Naive thymus-derived CD8-positive, alpha-beta T cell (primary cell): Measurements from ENCODE around the gene ENOPH1. TPM values are rescaled to one million over a fixed set of nuclear protein-coding genes. Genes with fewer than 3 reads are reported as not detected.
"Not testable (repeated sequence)": the region's sequence is repeated elsewhere in the genome, so short reads cannot be mapped to it uniquely, and the experiment has no call there.

ENCODE experiments used
- ATAC-seq, 2 donors: fragments of 150-1000 bp; cut with Tn5 transposase in 1 of 2; sonication (Bioruptor Pico), chemical (Tn5 transposase) in 1 of 2; 1 replicate in 1 of 2; 2 replicates in 1 of 2; pipeline ENCODE4 v1.10.0; 2021; ENCODE audit warnings: mild to moderate bottlenecking in 2 of 2, moderate library complexity in 2 of 2
- POLR2A ChIA-PET: fragments of 350-600 bp; sonication (Branson Sonifier 250); formaldehyde crosslinking; loops from one replicate; lab custom pipeline; 2021; ENCODE audit warnings: antibody characterized with exemption; lab: Charles Lee
- DNase-seq, 10 donors: peaks; one replicate each; pipeline versions ENCODE4 v3.0.0 to v3.0.0-alpha.2; 2020 to 2022
- H3K27ac Mint-ChIP-seq, 10 donors: one replicate each; pipeline ENCODE4 v1.8.0; 2020 to 2022; ENCODE audit warnings: mild to moderate bottlenecking in 10 of 10, mixed read lengths in 10 of 10, moderate library complexity in 4 of 10, inconsistent platforms in 1 of 10
- H3K27me3 Mint-ChIP-seq, 5 donors: one replicate each; pipeline ENCODE4 v1.8.0; 2021 to 2022; ENCODE audit warnings: mixed read lengths in 5 of 5
- H3K36me3 Mint-ChIP-seq, 3 donors: one replicate each; pipeline ENCODE4 v1.8.0; 2020 to 2022; ENCODE audit warnings: mixed read lengths in 3 of 3, mild to moderate bottlenecking in 2 of 3, inconsistent platforms in 1 of 3
- H3K4me1 Mint-ChIP-seq, 4 donors: one replicate each; pipeline ENCODE4 v1.8.0; 2021 to 2022; ENCODE audit warnings: mixed read lengths in 4 of 4
- H3K4me3 Mint-ChIP-seq, 10 donors: one replicate each; pipeline ENCODE4 v1.8.0; 2020 to 2022; ENCODE audit warnings: mild to moderate bottlenecking in 10 of 10, mixed read lengths in 10 of 10, moderate library complexity in 6 of 10, inconsistent platforms in 1 of 10
- H3K9me3 Mint-ChIP-seq, 9 donors: one replicate each; pipeline ENCODE4 v1.8.0; 2020 to 2022; ENCODE audit warnings: mixed read lengths in 9 of 9, mild to moderate bottlenecking in 3 of 9, inconsistent platforms in 1 of 9, moderate library complexity in 1 of 9
- polyA plus RNA-seq, 3 donors: library from polyadenylated mRNA; unstranded; fragments of 300-500 nt; fragmentation: Illumina TruSeq; gene quantifications; one replicate each; pipeline ENCODE4 v1.2.3, GENCODE V29; 2021
- total RNA-seq, 8 experiments: library from RNA in 2 of 8; stranded (reverse) in 2 of 8; gene quantifications; one replicate each; pipeline ENCODE4 v1.2.3 and lab custom pipeline; 2021 to 2026

The ENOPH1 gene
- total RNA-seq = 10 to 100 TPM; 30.6 to 31.7 TPM
- polyA plus RNA-seq = 10 to 100 TPM; 32.6 to 45.4 (median 42.3) TPM
- 26.5 to 99.2 (median 43.1) reads per million in 6 experiments for total RNA-seq (lab: John Stamatoyannopoulos, UW)

DNA sequence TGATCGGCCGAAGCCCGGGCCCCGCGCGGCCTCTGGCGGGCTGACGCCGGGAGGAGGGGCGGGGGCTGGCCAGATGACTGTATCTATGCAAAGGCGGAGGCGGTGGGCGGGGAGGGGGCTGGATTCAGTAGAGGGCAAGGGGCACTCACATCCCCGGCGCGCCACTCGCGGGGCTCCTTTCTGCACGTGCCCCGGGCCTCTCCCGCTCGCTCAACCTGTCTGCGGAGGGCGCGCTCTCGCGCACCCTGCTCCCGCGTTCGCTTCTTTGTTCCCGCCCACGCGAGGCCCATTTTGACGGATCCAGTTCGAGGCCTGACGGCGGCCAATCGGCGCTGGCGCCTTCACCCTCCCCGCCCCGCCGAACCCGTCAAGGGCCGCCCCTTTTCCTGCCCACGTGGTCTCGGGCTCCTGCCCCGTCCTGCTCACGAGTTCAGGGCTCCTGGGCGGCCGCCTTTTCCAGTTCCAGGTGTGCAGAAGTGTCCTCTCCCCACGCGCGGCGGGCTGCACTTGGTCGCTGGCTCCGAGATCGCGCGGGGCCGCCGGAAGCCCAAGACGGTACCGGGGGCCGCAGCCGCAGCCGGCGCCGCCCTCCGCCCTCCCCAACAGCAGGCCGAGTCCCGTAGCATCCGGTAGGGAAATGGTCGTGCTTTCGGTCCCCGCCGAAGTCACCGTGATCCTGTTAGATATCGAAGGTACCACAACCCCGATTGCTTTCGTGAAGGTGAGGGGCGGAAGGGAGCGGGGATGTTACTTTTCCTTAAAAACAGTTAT, at the start of gene ENOPH1, which contains the start of gene HNRNPDL:
Gene ENOPH1, plus strand, starts transcription at position 398 of the 771 bp plus-strand sequence. Its CDS starts 240 bp downstream, at position 638.
Gene HNRNPDL, minus strand, starts transcription at position 270 of the 771 bp plus-strand sequence. CDS start 772 bp downstream, outside the sequence.
- H3K4me3 Mint-ChIP-seq = peak within 1 kb of the TSS; percentile 98 to 100 (median 100)
- peaks cover 24 to 77% (median 64%) of the 10 kb centered on the region in 4 donors for H3K4me1 Mint-ChIP-seq
- peak; percentile 71 to 73 for ATAC-seq
- H3K9me3 Mint-ChIP-seq = peaks cover 0 to 2% (median 0%) of the 10 kb centered on the region in 9 donors
- POLR2A ChIA-PET = interaction anchor here (0.7 to 4.9 kb wide), 31 partner anchors 10 to 1055 kb away, joined by 3 to 193 read pairs (median 5); partner anchors contain the start of genes ABRAXAS1, COPS4, COQ2 and HELQ
- H3K36me3 Mint-ChIP-seq = peaks cover 13 to 52% (median 25%) of the 10 kb centered on the region in 3 donors
- peak within 1 kb of the TSS; percentile 97 to 100 (median 99) for H3K27ac Mint-ChIP-seq
- peak; percentile 93 to 97 (median 95) for DNase-seq
- H3K27me3 Mint-ChIP-seq = peaks cover 0 to 4% (median 0%) of the 10 kb centered on the region in 5 donors

GRCh38 chr4:82380831-82381230, 49.6 kb upstream of the ENOPH1 start:
- DNase-seq (no peak), ATAC-seq (no peak)
- peaks cover 0 to 3% (median 0%) of the 10 kb centered on the region in 3 donors for H3K36me3 Mint-ChIP-seq
- POLR2A ChIA-PET = interaction anchor here (0.5 to 0.9 kb wide), 3 partner anchors 18 to 712 kb away, joined by 3 to 4 read pairs (median 4); no protein-coding TSS in a partner anchor
- peaks cover 8 to 26% (median 17%) of the 10 kb centered on the region in 4 donors for H3K4me1 Mint-ChIP-seq
- no peak overlapping the region for H3K4me3 Mint-ChIP-seq
- H3K27ac Mint-ChIP-seq = no peak overlapping the region
- H3K9me3 Mint-ChIP-seq = peaks cover 0 to 3% (median 0%) of the 10 kb centered on the region in 9 donors
- peaks cover 0 to 4% (median 0%) of the 10 kb centered on the region in 5 donors for H3K27me3 Mint-ChIP-seq

DNA sequence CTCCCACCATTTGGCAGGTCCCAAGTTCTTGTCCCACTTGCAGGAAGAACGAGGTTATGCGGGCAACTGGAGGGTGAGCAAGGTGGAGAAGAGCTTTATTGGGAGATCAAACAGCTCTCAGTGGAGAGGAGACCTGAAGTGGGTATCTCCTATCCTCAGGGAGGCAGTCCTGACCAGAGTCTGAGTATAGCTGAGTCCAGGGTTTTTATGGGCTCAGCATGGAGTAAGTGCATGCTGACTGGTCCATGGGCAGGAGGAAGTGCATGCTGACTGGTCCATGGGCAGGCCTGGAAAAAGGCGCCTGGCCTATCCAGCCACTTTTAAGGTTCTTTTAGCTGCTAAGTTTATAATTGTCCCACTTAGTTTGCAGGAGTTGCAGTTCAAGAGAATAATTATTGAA, 49.2 kb upstream of the ENOPH1 start:
- H3K4me1 Mint-ChIP-seq = peaks cover 6 to 22% (median 13%) of the 10 kb centered on the region in 4 donors
- H3K9me3 Mint-ChIP-seq = peaks cover 0 to 4% (median 0%) of the 10 kb centered on the region in 9 donors
- peaks cover 0 to 6% (median 0%) of the 10 kb centered on the region in 5 donors for H3K27me3 Mint-ChIP-seq
- no peak overlapping the region for H3K4me3 Mint-ChIP-seq
- no peak for DNase-seq
- no peak for ATAC-seq
- peak overlapping the region in 1 of 10 donors; percentile 12 for H3K27ac Mint-ChIP-seq
- POLR2A ChIA-PET = interaction anchor here (0.9 to 2.8 kb wide), 2 partner anchors 48 kb away, joined by 4 to 16 read pairs; partner anchors contain the start of gene HNRNPDL
- peaks cover 0 to 4% (median 0%) of the 10 kb centered on the region in 3 donors for H3K36me3 Mint-ChIP-seq

DNA sequence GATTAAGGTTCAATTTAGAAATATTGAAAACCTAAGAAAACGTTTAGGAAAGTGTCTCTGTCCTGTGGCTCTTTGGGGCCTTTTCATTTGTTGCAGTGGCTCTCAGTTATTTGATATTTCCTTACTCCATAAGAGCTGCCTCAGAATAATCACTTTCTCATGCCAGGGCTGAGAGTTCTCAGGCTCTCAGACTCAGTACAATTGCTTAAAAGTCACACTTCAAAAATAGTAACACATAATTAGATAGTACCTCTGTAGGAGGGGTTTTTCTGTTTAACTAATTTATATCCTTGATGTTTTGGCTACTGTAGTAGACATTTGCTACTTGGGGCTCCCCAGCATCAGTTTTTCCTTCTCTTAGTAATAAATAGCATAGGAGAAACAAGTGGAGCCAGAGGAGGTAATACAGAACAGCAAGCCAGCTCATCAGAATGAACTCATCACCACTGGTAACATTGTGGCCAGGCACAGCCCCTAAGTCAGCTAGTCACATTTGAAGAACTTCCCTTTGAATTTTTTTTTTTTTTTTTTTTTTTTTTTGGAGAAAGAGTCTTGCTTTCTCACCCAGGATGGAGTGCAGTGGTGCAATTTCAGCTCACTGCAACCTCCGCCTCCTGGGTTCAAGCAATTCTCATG, 48.6 kb upstream of the ENOPH1 start:
- Mint-ChIP-seq H3K4me1 (peaks cover 2 to 18% (median 8%) of the 10 kb centered on the region in 4 donors), H3K27me3 (peaks cover 0 to 6% (median 0%) of the 10 kb centered on the region in 5 donors), H3K36me3 (peaks cover 0 to 4% (median 0%) of the 10 kb centered on the region in 3 donors), H3K27ac (peak overlapping the region in 1 of 10 donors; percentile 33), H3K9me3 (peaks cover 0 to 4% (median 0%) of the 10 kb centered on the region in 9 donors), H3K4me3 (no peak overlapping the region)
- ATAC-seq = no peak
- POLR2A ChIA-PET = interaction anchor here (0.6 to 2.8 kb wide), 3 partner anchors 48 to 1161 kb away, joined by 3 to 16 read pairs (median 8); partner anchors contain the start of gene HNRNPDL
- DNase-seq = no peak

GRCh38 chr4:82382751-82383150, 47.6 kb upstream of the ENOPH1 start:
- peaks cover 0 to 4% (median 0%) of the 10 kb centered on the region in 3 donors for H3K36me3 Mint-ChIP-seq
- H3K4me3 Mint-ChIP-seq = peak overlapping the region in 1 of 10 donors; percentile 29
- H3K27ac Mint-ChIP-seq = peak overlapping the region in 2 of 10 donors; percentile 52 to 55
- POLR2A ChIA-PET = interaction anchor here (0.6 to 2.8 kb wide), 5 partner anchors 8 to 49 kb away, joined by 3 to 16 read pairs (median 5); partner anchors contain the start of genes HNRNPD and HNRNPDL
- H3K4me1 Mint-ChIP-seq = peaks cover under 1 to 15% (median 6%) of the 10 kb centered on the region in 4 donors
- ATAC-seq (peak in 1 of 2 donors; percentile 59), DNase-seq (no peak)
- H3K9me3 Mint-ChIP-seq = peaks cover 0 to 4% (median 0%) of the 10 kb centered on the region in 9 donors
- peaks cover 0 to 6% (median 0%) of the 10 kb centered on the region in 5 donors for H3K27me3 Mint-ChIP-seq

DNA sequence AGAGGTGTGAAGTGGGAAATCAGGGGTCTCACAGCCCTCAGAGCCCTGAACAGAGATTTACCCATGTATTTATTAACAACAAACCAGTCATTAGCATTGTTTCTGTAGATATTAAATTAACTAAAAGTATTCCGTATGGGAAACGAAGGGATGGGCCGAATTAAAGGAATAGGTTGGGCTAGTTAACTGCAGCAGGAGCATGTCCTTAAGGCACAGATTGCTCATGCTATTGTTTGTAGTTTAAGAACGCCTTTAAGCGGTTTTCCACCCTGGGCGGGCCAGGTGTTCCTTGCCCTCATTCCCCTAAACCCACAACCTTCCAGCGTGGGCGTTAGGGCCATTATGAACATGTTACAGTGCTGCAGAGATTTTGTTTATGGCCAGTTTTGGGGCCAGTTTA, 44.1 kb upstream of the ENOPH1 start:
- POLR2A ChIA-PET, H3K27ac Mint-ChIP-seq, H3K4me3 Mint-ChIP-seq: not testable (repeated sequence)

GRCh38 chr4:82388405-82388804, 42.0 kb upstream of the ENOPH1 start:
- peaks cover 0 to 4% (median 0%) of the 10 kb centered on the region in 9 donors for H3K9me3 Mint-ChIP-seq
- DNase-seq (no peak), ATAC-seq (peak in 1 of 2 donors; percentile 57)
- no peak overlapping the region for H3K27ac Mint-ChIP-seq
- peaks cover 0 to 3% (median 0%) of the 10 kb centered on the region in 4 donors for H3K4me1 Mint-ChIP-seq
- peaks cover 0 to 4% (median 0%) of the 10 kb centered on the region in 3 donors for H3K36me3 Mint-ChIP-seq
- POLR2A ChIA-PET = no interaction called here
- no peak overlapping the region for H3K4me3 Mint-ChIP-seq
- peaks cover 0 to 8% (median 0%) of the 10 kb centered on the region in 5 donors for H3K27me3 Mint-ChIP-seq

More for the DNA sequence above, 44.1 kb upstream of the ENOPH1 start:
- H3K36me3 Mint-ChIP-seq, ATAC-seq, H3K4me1 Mint-ChIP-seq, H3K9me3 Mint-ChIP-seq, H3K27me3 Mint-ChIP-seq, DNase-seq: not testable (repeated sequence)

- ATAC-seq, H3K4me1 Mint-ChIP-seq, DNase-seq, H3K27me3 Mint-ChIP-seq, H3K9me3 Mint-ChIP-seq, H3K4me3 Mint-ChIP-seq, H3K36me3 Mint-ChIP-seq: not testable (repeated sequence)
- POLR2A ChIA-PET = interaction anchor here (0.7 kb wide), 1 partner anchor 18 kb away, joined by 4 read pairs; no protein-coding TSS in a partner anchor
- peak overlapping the region in 1 of 10 donors; percentile 20 for H3K27ac Mint-ChIP-seq
Measured at GRCh38 chr4:82390061-82390460, 40.3 kb upstream of the ENOPH1 start.

GRCh38 chr4:82394896-82395295, 35.5 kb upstream of the ENOPH1 start:
- H3K36me3 Mint-ChIP-seq = no peaks in the 10 kb centered on the region
- ATAC-seq (no peak), DNase-seq (no peak)
- POLR2A ChIA-PET = interaction anchor here (1.4 kb wide), 1 partner anchor 34 kb away, joined by 3 read pairs; no protein-coding TSS in a partner anchor
- no peaks in the 10 kb centered on the region for H3K9me3 Mint-ChIP-seq
- H3K4me3 Mint-ChIP-seq = no peak overlapping the region
- H3K27ac Mint-ChIP-seq = peak overlapping the region in 1 of 10 donors; percentile 42
- peaks cover 0 to 3% (median 0%) of the 10 kb centered on the region in 4 donors for H3K4me1 Mint-ChIP-seq
- H3K27me3 Mint-ChIP-seq = peaks cover 0 to 3% (median 2%) of the 10 kb centered on the region in 5 donors

GRCh38 chr4:82397527-82397926, 32.9 kb upstream of the ENOPH1 start:
- H3K36me3 Mint-ChIP-seq = no peaks in the 10 kb centered on the region
- no peaks in the 10 kb centered on the region for H3K9me3 Mint-ChIP-seq
- H3K27me3 Mint-ChIP-seq = peaks cover 0 to 3% (median 2%) of the 10 kb centered on the region in 5 donors
- POLR2A ChIA-PET = interaction anchor here (0.9 kb wide), 1 partner anchor 31 kb away, joined by 3 read pairs; no protein-coding TSS in a partner anchor
- no peak for ATAC-seq
- no peak overlapping the region for H3K4me3 Mint-ChIP-seq
- no peak overlapping the region for H3K27ac Mint-ChIP-seq
- no peak for DNase-seq
- peaks cover 0 to 3% (median 0%) of the 10 kb centered on the region in 4 donors for H3K4me1 Mint-ChIP-seq

DNA sequence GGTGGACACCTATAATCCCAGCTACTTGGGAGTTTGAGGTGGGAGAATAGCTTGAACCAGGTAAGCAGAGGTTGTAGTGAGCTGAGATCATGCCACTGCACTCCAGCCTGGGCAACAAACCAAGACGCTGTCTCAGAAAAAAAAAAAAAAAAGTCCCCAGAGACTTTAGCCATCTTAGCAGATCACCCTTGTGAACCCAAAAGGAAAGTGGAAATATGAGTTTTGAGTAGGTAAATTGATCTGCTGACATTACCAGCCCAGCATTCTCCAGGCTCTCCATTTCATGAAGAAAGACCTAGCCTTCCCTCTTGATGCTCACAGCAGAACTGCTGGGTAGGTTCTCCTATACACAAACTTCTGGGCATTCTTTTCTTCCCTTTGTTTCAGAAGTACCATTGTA, 32.1 kb upstream of the ENOPH1 start:
- H3K4me1 Mint-ChIP-seq = peaks cover 0 to 3% (median 0%) of the 10 kb centered on the region in 4 donors

More for the DNA sequence above, 32.1 kb upstream of the ENOPH1 start:
- H3K27ac Mint-ChIP-seq = no peak overlapping the region
- POLR2A ChIA-PET = interaction anchor here (0.7 to 0.9 kb wide), 3 partner anchors 31 to 1078 kb away, joined by 3 to 4 read pairs (median 3); no protein-coding TSS in a partner anchor
- ATAC-seq (no peak), DNase-seq (no peak)
- H3K36me3 Mint-ChIP-seq = no peaks in the 10 kb centered on the region
- H3K4me3 Mint-ChIP-seq = no peak overlapping the region
- peaks cover 0 to 3% (median 1%) of the 10 kb centered on the region in 5 donors for H3K27me3 Mint-ChIP-seq
- H3K9me3 Mint-ChIP-seq = no peaks in the 10 kb centered on the region
